HG03439 (cell line): ENCODE results near the gene CELF5.

Experiments used
- ATAC-seq: cut with Tn5 transposase; IDR thresholded peaks from one replicate; pipeline ENCODE4 v1.9.1; 2021; ENCODE audit warnings: mild to moderate bottlenecking, moderate library complexity; ENCODE audit not compliant: unreplicated experiment

CELF5 gene

GRCh38 chr19:3270902-3271301, 46.4 kb downstream of the CELF5 start:
- ATAC-seq = no peak

- no peak for ATAC-seq
Measured at GRCh38 chr19:3272401-3272931, 48.0 kb downstream of the CELF5 start.

- ATAC-seq = no peak
Measured at GRCh38 chr19:3272952-3273351, 48.5 kb downstream of the CELF5 start.

DNA sequence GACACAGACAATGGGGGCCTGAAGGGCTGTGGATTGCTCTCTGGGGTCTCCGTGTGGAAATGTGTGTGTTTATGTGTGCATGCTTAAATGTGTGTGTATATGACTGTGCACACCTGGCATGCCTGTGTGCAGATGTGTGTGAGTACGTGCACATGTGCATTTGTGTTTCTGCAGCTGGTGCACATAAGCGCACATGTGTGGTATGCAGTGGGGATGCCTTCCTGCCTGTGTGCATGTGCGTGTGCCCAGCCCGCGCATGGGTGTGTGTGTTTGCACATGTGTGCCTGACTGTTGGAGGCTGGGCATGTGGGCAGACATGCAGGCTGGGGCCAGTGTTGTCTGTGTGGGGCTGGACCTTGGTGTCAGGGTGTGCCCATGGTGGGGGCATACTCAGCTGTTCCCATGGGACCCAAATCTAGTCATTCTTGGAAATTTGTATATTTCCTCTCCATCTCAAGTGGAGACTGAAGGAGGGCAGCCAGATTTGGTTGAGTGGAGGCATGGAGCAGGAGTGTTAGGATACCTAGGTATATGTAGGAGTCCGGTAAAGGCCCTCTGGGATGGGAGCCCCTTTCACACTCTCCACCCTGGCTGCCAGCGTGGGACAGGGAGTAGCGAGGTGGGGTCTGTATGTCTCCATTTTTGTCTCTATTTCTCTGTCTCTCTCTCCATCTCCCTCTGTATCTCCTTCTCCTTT, 49.9 kb downstream of the CELF5 start:
- ATAC-seq = no peak

GRCh38 chr19:3274942-3275582, 50.6 kb downstream of the CELF5 start:
- peak; percentile 35 for ATAC-seq

DNA sequence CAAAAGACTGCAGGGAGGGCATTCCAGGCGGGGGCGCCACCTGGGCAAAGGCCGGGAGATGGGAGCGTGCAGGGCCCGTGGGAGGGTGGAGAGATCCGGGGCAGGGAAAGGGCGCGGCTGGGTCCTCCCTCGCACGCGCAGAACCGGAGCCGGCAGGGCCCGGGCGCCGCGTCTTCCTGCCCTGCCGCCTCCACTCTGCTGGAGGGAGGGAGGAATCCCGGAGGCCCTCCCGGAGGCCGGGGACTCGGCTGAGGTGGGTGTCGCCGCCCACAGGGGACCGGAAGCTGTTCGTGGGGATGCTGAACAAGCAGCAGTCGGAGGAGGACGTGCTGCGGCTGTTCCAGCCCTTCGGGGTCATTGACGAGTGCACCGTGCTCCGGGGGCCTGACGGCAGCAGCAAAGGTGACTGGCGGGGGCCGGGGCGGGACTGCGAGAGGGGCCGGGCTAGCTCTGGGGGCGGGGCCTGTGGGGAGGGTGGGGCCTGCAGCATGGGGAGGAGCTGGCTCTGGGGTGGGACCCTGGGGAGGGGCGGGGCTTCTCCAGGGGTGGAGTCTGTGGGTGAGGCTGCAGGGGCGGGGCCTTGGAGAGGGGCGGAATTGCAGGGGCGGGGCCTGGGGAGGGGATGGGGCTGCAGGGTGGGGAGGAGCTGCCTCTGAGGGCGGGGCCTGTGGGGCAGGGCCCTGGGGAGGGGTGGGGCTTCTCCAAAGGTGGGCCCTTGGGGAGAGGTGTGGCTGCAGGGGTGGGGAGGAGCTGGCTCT, 51.3 kb downstream of the CELF5 start:
- ATAC-seq = peak; percentile 41

GRCh38 chr19:3276341-3276799, 51.9 kb downstream of the CELF5 start:
- ATAC-seq = no peak

DNA sequence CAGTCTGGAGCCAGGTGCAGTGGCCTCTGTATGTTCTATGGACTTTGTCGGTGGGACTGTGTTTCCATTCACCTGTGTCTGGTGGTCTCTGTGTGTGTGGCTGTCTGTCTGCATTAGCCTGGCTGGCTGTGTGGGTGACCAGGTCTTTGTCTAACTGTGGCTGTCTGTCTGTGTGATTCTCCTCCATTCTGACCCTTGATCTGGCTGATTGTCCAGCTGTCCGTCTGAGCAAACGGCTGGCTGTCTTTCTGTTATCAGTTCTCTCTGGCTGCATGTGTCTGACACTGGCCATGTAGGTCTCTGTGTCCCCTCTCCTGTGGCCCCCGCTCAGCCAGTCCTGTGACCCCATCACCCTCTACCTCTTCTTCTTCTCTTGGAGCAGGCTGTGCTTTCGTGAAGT, 53.2 kb downstream of the CELF5 start:
- no peak for ATAC-seq

DNA sequence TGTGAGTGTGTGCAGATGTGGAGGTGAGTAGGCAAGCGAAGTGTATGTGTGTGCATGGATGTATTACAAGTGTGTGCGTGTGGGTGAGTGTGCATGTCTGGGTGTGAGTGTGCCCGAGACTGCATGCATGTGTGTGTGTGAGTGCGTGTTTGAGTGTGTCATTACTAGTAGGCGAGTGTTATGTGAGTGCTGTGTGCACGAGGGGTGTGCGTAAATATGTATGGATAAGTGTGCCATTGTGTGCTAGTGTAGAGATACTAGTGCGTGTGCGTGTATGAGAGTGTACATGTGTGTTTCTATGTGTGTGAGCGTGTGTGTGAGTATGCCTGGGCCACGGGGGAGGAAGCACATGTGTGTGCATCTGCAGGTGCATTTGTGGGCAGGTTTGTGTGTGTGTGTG, 53.8 kb downstream of the CELF5 start:
- no peak for ATAC-seq

- ATAC-seq = no peak
Measured at GRCh38 chr19:3278749-3279148, 54.3 kb downstream of the CELF5 start.

DNA sequence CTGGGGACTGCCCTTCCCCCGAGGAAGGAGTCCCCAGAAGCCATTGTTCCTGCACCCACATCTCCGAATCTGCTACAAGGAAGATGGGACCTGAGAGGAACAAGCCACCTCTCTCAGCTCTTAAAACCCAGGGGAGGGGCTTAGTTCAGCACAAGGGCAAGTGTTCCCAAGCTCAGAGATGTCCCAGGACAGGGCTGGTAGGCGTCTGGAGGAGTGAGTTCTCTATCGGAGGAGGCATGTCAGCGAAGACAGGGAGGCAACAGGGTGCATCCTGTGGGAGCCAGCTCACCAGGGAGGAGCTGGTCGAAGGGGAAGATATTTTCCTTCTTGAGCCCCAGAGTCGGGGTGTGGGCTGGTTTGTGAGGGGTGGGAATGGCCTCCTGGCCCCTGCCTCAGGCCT, 54.8 kb downstream of the CELF5 start:
- ATAC-seq = no peak

GRCh38 chr19:3281026-3281425, 56.6 kb downstream of the CELF5 start:
- no peak for ATAC-seq

GRCh38 chr19:3282155-3282554, 57.7 kb downstream of the CELF5 start:
- ATAC-seq = no peak

GRCh38 chr19:3282564-3282963, 58.1 kb downstream of the CELF5 start:
- ATAC-seq = no peak

DNA sequence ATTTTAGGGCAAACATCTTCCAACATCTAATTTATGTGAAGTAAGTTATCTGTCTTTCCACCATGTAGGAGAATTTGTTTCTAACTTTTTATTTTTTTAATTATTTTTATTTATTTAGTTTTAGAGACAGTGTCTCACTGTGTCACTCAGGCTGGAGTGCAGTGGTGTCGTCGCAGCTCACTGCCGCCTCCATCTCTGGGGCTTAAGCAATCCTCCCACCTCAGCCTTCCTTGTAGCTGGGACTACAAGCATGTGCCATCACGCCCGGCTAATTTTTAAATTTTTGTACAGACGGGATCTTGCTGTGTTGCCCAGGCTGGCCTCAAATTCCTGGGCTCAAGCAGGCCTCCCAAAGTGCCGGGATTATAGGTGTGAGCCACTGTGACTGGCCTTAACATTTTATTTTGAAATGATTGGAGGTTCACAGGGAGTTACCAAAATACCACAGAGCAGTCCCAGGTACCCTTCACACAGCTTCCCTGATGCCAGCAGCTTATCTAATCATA, 58.8 kb downstream of the CELF5 start:
- no peak for ATAC-seq

DNA sequence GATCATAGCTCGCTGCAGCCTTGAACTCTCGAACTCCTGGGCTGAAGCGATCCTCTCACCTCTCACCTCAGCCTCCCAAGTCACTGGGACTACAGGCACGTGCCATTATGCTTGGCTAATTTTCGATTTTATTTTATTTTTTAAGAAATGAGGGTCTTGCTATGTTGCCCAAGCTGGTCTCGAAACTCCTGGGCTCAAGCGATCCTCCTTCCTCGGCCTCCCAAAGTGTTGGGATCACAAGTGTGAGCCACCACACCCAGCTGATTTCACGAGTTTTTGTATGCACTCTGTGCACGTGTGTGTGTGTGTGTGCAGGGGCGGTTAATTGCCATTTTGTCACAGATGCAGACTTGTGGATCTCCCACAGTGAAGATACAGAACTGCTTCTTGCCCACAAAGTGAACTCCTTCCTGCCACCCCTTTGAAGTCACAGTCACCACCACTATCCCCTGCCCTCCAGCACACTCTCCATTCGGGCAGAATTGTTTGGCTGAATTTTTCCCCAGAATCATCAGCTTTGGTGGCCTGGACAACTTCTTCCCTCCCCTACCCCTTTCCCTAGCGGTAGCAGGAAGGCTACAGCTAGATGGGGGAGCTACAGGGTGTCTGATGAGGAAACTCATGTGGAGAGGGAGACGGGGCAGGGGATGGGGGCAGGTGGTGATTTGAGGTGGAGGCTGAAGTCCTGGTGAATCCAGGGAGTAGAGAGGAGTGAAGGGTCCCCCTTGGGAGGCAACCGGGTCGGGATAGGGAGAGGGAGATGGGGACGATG, 59.6 kb downstream of the CELF5 start:
- no peak for ATAC-seq

- ATAC-seq = no peak
Measured at GRCh38 chr19:3284759-3285646, 60.5 kb downstream of the CELF5 start.

DNA sequence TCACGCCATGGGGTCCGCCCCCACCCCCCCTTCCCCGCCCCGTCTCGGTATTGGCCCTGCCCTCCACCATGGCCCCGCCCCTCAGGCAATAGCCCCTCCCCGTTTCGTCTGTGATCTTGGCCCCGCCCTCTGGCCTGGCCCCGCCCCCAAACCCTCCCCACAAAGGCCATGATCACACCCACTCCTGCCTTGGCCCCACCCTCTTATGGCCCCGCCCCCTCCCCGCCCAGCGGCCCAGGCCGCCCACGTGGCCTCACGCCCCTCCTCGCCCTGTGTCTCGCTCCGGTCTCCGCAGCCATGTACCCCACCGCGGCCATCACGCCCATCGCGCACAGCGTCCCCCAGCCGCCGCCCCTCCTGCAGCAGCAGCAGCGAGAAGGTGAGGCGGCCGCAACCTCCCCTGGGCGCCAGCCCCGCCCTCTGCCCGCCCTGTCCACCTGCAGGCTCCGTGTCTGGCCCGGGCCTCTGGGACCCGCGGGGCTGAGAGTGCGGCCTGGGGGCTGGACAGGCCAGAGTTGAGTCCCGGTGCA, 61.3 kb downstream of the CELF5 start:
- no peak for ATAC-seq

- ATAC-seq = no peak
Measured at GRCh38 chr19:3287814-3288213, 63.4 kb downstream of the CELF5 start.
